ENCODE results near the gene ELMO3. TPM values are rescaled to one million over a fixed set of nuclear protein-coding genes. Genes with fewer than 3 reads are reported as not detected.

Gene ELMO3
- total and polyA plus RNA-seq, 2 of the 13 experiments (the other 11 are each of a cell fraction or from before 2014, with no cell fraction given): 2.6 to 4.0 TPM

DNA sequence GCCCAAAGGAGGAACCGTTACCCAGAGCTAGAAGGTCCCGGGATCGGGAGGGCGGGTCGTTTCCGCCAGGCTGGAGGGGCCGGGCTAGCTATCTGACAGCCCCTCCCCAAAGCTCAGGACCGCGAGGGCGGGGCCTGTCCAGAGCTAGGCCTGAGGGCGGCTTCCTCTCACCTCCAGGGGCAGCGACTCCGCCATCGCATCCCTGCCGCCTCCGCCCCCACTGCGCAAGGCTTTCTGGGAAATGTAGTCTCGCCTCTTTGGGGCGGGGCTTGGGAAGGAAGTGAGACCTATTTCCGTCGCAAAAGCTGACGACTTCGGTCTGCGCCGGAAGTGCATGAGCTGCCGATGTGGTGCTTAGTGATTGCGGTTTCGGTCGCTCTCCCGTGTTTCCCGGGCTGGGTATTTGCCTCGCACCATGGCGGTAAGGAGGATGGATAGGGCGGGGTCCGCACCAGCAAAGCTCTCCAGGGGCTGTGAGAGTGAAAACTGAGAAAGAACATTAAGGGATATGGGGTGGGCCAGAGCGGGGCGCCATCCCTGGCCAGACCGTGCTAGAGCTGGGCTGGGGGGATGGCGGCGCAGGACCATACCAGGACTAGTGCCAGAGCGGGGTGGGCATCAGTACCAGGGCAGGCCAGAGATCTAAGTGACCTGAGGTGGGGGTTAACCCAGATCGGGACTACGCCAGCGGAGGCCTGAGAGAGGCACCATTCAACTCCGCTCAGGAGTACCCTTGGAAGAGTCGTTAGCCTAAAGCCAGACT is 28.1 kb downstream of the ELMO3 start, which contains the start of gene TMEM208 (continued):
- TF ChIP-seq, protein P1, sequence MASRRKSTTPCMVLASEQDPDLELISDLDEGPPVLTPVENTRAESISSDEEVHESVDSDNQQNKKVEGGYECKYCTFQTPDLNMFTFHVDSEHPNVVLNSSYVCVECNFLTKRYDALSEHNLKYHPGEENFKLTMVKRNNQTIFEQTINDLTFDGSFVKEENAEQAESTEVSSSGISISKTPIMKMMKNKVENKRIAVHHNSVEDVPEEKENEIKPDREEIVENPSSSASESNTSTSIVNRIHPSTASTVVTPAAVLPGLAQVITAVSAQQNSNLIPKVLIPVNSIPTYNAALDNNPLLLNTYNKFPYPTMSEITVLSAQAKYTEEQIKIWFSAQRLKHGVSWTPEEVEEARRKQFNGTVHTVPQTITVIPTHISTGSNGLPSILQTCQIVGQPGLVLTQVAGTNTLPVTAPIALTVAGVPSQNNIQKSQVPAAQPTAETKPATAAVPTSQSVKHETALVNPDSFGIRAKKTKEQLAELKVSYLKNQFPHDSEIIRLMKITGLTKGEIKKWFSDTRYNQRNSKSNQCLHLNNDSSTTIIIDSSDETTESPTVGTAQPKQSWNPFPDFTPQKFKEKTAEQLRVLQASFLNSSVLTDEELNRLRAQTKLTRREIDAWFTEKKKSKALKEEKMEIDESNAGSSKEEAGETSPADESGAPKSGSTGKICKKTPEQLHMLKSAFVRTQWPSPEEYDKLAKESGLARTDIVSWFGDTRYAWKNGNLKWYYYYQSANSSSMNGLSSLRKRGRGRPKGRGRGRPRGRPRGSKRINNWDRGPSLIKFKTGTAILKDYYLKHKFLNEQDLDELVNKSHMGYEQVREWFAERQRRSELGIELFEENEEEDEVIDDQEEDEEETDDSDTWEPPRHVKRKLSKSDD (CRISPR knock-in tag; IDR thresholded peaks at IDR 0.05; ENCODE audit: low read depth): peak; percentile 88; the same call in 1 of the 2 replicates
- TF ChIP-seq, protein P2, sequence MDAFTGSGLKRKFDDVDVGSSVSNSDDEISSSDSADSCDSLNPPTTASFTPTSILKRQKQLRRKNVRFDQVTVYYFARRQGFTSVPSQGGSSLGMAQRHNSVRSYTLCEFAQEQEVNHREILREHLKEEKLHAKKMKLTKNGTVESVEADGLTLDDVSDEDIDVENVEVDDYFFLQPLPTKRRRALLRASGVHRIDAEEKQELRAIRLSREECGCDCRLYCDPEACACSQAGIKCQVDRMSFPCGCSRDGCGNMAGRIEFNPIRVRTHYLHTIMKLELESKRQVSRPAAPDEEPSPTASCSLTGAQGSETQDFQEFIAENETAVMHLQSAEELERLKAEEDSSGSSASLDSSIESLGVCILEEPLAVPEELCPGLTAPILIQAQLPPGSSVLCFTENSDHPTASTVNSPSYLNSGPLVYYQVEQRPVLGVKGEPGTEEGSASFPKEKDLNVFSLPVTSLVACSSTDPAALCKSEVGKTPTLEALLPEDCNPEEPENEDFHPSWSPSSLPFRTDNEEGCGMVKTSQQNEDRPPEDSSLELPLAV (CRISPR knock-in tag; conservative IDR thresholded peaks at IDR 0.05; ENCODE audit: low read depth): no peak
- TF ChIP-seq TARDBP (CRISPR knock-in tag; IDR thresholded peaks at IDR 0.05) (peak; percentile 96), ZEB1 (IDR thresholded peaks at IDR 0.05; ENCODE audit: insufficient replicate concordance, low read depth) (no peak), MIER2 (CRISPR knock-in tag; IDR thresholded peaks at IDR 0.05) (peak; percentile 74), IKZF4 (CRISPR knock-in tag; IDR thresholded peaks at IDR 0.05; ENCODE audit: borderline replicate concordance, low read depth, not compliant biosample characterization) (no peak), PRMT3 (CRISPR knock-in tag; IDR thresholded peaks at IDR 0.05; ENCODE audit: borderline replicate concordance, low read depth) (no peak), ZNF460 (CRISPR knock-in tag; IDR thresholded peaks at IDR 0.05; ENCODE audit: borderline replicate concordance) (no peak; the same call in 1 of the 2 replicates), SIN3B (IDR thresholded peaks at IDR 0.05; ENCODE audit: low read length) (peak; percentile 99), ZNF644 (CRISPR knock-in tag; IDR thresholded peaks at IDR 0.05; ENCODE audit: low read depth) (no peak), ZNF766 (CRISPR knock-in tag; IDR thresholded peaks at IDR 0.05; ENCODE audit: borderline replicate concordance) (peak; percentile 68; the same call in 1 of the 2 replicates), ZNF615 (CRISPR knock-in tag; IDR thresholded peaks at IDR 0.05; ENCODE audit: borderline replicate concordance) (no peak), SMC3 (IDR thresholded peaks at IDR 0.05; ENCODE audit: low read length) (no peak), ZNF569 (CRISPR knock-in tag; IDR thresholded peaks at IDR 0.05; ENCODE audit: borderline replicate concordance) (no peak), ZNF629 (CRISPR knock-in tag; conservative IDR thresholded peaks at IDR 0.05) (peak; percentile 55), SOX13 (IDR thresholded peaks at IDR 0.05) (no peak), SOX13 (CRISPR knock-in tag; conservative IDR thresholded peaks at IDR 0.05 in 1 of 2, IDR thresholded peaks at IDR 0.05 in 1 of 2) (peak; percentile 64 to 83; a peak in 2 of 4 replicates), ZFP36 (IDR thresholded peaks at IDR 0.05; ENCODE audit: borderline replicate concordance, low read depth, low read length, partially characterized antibody) (no peak), SETDB1 (CRISPR knock-in tag; IDR thresholded peaks at IDR 0.05; ENCODE audit: borderline replicate concordance) (no peak; the same call in 1 of the 2 replicates), PHF5A (CRISPR knock-in tag; IDR thresholded peaks at IDR 0.05; ENCODE audit: low read depth, unreplicated experiment) (peak; percentile 94), ZIK1 (CRISPR knock-in tag; IDR thresholded peaks at IDR 0.05; ENCODE audit: borderline replicate concordance, low read depth) (peak; percentile 87)
- TF ChIP-seq, protein P3, sequence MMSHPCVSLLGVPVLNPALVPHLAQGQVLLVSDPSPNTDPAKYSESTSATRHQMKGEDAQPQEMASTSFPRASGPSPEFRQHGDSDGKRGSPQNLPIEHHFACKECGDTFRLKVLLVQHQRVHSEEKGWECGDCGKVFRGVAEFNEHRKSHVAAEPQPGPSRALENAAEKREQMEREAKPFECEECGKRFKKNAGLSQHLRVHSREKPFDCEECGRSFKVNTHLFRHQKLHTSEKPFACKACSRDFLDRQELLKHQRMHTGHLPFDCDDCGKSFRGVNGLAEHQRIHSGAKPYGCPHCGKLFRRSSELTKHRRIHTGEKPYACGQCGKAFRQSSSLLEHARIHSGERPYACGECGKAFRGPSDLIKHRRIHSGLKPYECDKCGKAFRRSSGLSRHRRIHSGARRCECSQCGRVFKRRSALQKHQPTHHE (CRISPR knock-in tag; IDR thresholded peaks at IDR 0.05; ENCODE audit: borderline replicate concordance): peak; percentile 90; the same call in 1 of the 2 replicates

Measured in HepG2 (cell line).